ENCODE measurements around the gene CDKN2B-AS1.

The CDKN2B-AS1 gene

GRCh38 chr9:22165144-22165543 is 170.6 kb downstream of the CDKN2B-AS1 start:
- no peak for DNase-seq

- no peak for DNase-seq
These were observed 174.7 kb downstream of the CDKN2B-AS1 start for GRCh38 chr9:22169243-22169642.

- no peak for DNase-seq
These were observed 175.3 kb downstream of the CDKN2B-AS1 start for GRCh38 chr9:22169727-22170503.
